ENCODE measurements around the gene PXK. TPM values are rescaled to one million over a fixed set of nuclear protein-coding genes. Genes with fewer than 3 reads are reported as not detected.
A peak's percentile ranks its signal among the peaks of the same experiment; 100 is the strongest.

PXK gene
- total and polyA plus RNA-seq, 2 donors from 2014 or later = 21.6 to 24.8 TPM

GRCh38 chr3:58425782-58426181 lies 93.1 kb downstream of the PXK start:
- Histone ChIP-seq H3K27ac (ENCODE audit: low read depth in 2 of 2, low read length in 2 of 2) (no peak overlapping the region), H3K27me3 (ENCODE audit: control insufficient read depth, insufficient read depth, low read length) (no peaks in the 10 kb centered on the region), H3K9me3 (ENCODE audit: control insufficient read depth in 2 of 3, insufficient read depth in 1 of 3, low read length in 3 of 3) (no peaks in the 10 kb centered on the region), H3K4me3 (ENCODE audit: low read length in 3 of 3) (no peak overlapping the region), H3K9ac (ENCODE audit: low read length in 3 of 3) (no peak overlapping the region), H3K36me3 (ENCODE audit: control insufficient read depth in 2 of 3, insufficient read depth in 3 of 3, low read length in 3 of 3) (peaks cover 18 to 63% (median 36%) of the 10 kb centered on the region in 3 donors), H3K4me1 (ENCODE audit: control insufficient read depth in 2 of 3, insufficient read depth in 2 of 3, low read depth in 1 of 3, low read length in 3 of 3) (peaks cover 0 to 2% (median 0%) of the 10 kb centered on the region in 3 donors)
- no peak for TF ChIP-seq CTCF (IDR thresholded peaks at IDR 0.05; ENCODE audit: borderline replicate concordance, extremely low read depth, insufficient read depth)
- FAIRE-seq (no peak), DNase-seq (no peak)
- intact Hi-C loops (cut with DNase I) = no loop called here

GRCh38 chr3:58427661-58428361 lies 95.1 kb downstream of the PXK start:
- Histone ChIP-seq H3K27me3 (ENCODE audit: control insufficient read depth, insufficient read depth, low read length) (no peaks in the 10 kb centered on the region), H3K9me3 (ENCODE audit: control insufficient read depth in 2 of 3, insufficient read depth in 1 of 3, low read length in 3 of 3) (no peaks in the 10 kb centered on the region), H3K36me3 (ENCODE audit: control insufficient read depth in 2 of 3, insufficient read depth in 3 of 3, low read length in 3 of 3) (peaks cover 22 to 64% (median 42%) of the 10 kb centered on the region in 3 donors), H3K4me3 (ENCODE audit: low read length in 3 of 3) (no peak overlapping the region), H3K27ac (ENCODE audit: low read depth in 2 of 2, low read length in 2 of 2) (no peak overlapping the region), H3K9ac (ENCODE audit: low read length in 3 of 3) (no peak overlapping the region), H3K4me1 (ENCODE audit: control insufficient read depth in 2 of 3, insufficient read depth in 2 of 3, low read depth in 1 of 3, low read length in 3 of 3) (no peaks in the 10 kb centered on the region)
- FAIRE-seq = no peak
- intact Hi-C loops (cut with DNase I) = no loop called here
- TF ChIP-seq CTCF (IDR thresholded peaks at IDR 0.05; ENCODE audit: borderline replicate concordance, extremely low read depth, insufficient read depth) = no peak
- no peak for DNase-seq

- Histone ChIP-seq H3K36me3 (ENCODE audit: control insufficient read depth in 2 of 3, insufficient read depth in 3 of 3, low read length in 3 of 3) (peaks cover 22 to 56% (median 37%) of the 10 kb centered on the region in 3 donors), H3K27ac (ENCODE audit: low read depth in 2 of 2, low read length in 2 of 2) (no peak overlapping the region), H3K9me3 (ENCODE audit: control insufficient read depth in 2 of 3, insufficient read depth in 1 of 3, low read length in 3 of 3) (no peaks in the 10 kb centered on the region), H3K27me3 (ENCODE audit: control insufficient read depth, insufficient read depth, low read length) (no peaks in the 10 kb centered on the region), H3K4me1 (ENCODE audit: control insufficient read depth in 2 of 3, insufficient read depth in 2 of 3, low read depth in 1 of 3, low read length in 3 of 3) (peaks cover 3 to 8% (median 4%) of the 10 kb centered on the region in 3 donors), H3K9ac (ENCODE audit: low read length in 3 of 3) (no peak overlapping the region), H3K4me3 (ENCODE audit: low read length in 3 of 3) (no peak overlapping the region)
- no peak for FAIRE-seq
- intact Hi-C loops (cut with DNase I) = no loop called here
- DNase-seq = peak in 2 of 5 donors; percentile 55 to 64
- TF ChIP-seq CTCF (IDR thresholded peaks at IDR 0.05; ENCODE audit: borderline replicate concordance, extremely low read depth, insufficient read depth) = no peak
Observed at GRCh38 chr3:58429657-58430056, 97.0 kb downstream of the PXK start.

Data from kidney (tissue), 14 donors.